Smooth muscle cell (in vitro differentiated cells): ENCODE measurements around the gene TSSK3. TPM values are rescaled to one million over a fixed set of nuclear protein-coding genes. Genes with fewer than 3 reads are reported as not detected.

Source experiments
- DNase-seq: peaks from one replicate; lab custom pipeline; 2025; ENCODE audit not compliant: unreplicated experiment; lab: John Stamatoyannopoulos, UW
- H2AFZ ChIP-seq: fragments of 200-600 bp; sonication (generic); 2 replicates; pipeline ENCODE4 v1.6.0; 2016; ENCODE audit warnings: antibody characterized with exemption, low read depth, mild to moderate bottlenecking
- H3F3A ChIP-seq: fragments of 200-600 bp; sonication (generic); 2 replicates; pipeline ENCODE4 v1.6.0; 2017; ENCODE audit warnings: antibody characterized with exemption, low read depth
- H3K27ac ChIP-seq: fragments of 200-600 bp; sonication (generic); 2 replicates; pipeline ENCODE4 v1.5.1; 2016; ENCODE audit warnings: low read depth, mild to moderate bottlenecking
- H3K27me3 ChIP-seq: fragments of 200-600 bp; sonication (generic); 2 replicates; pipeline ENCODE4 v1.6.1; 2016; ENCODE audit warnings: low read depth, mild to moderate bottlenecking
- H3K36me3 ChIP-seq: fragments of 200-600 bp; sonication (generic); 2 replicates; pipeline ENCODE4 v1.5.1; 2016; ENCODE audit warnings: low read depth
- H3K4me1 ChIP-seq: fragments of 200-600 bp; sonication (generic); 2 replicates; pipeline ENCODE4 v1.5.1; 2016; ENCODE audit warnings: low read depth
- H3K4me2 ChIP-seq: fragments of 200-600 bp; sonication (generic); 2 replicates; pipeline ENCODE4 v1.6.0; 2016; ENCODE audit warnings: mild to moderate bottlenecking
- H3K4me3 ChIP-seq: fragments of 200-600 bp; sonication (generic); 2 replicates; pipeline ENCODE4 v1.5.1; 2016; ENCODE audit warnings: mild to moderate bottlenecking
- H3K79me2 ChIP-seq: fragments of 200-600 bp; sonication (generic); 2 replicates; pipeline ENCODE4 v1.6.0; 2016; ENCODE audit warnings: low read depth, mild to moderate bottlenecking
- H3K9ac ChIP-seq: fragments of 200-600 bp; sonication (generic); 2 replicates; pipeline ENCODE4 v1.6.0; 2016; ENCODE audit warnings: low read depth
- H3K9me3 ChIP-seq: fragments of 200-600 bp; sonication (generic); replicated peaks from 2 replicates; pipeline ENCODE4 v1.5.1; 2016; ENCODE audit warnings: low read depth
- H4K20me1 ChIP-seq: fragments of 200-600 bp; sonication (generic); 2 replicates; pipeline ENCODE4 v1.6.0; 2016; ENCODE audit warnings: low read depth
- WGBS: methylation state at CpG from one replicate; pipeline ENCODE4 v1.1.7; 2016; ENCODE audit warnings: low lambda C conversion rate; 5-methylcytosine and 5-hydroxymethylcytosine counted together
- polyA plus RNA-seq: library from polyadenylated mRNA; unstranded; fragments of >200 nt; fragmentation: Nextera tagmentation; extraction: Ambion mirVana; gene quantifications from 2 replicates; pipeline ENCODE4 v1.2.1, GENCODE V29; 2016
- total RNA-seq: library from RNA; depleted of rRNA; stranded (reverse); fragments of >200 nt; gene quantifications from 2 replicates; pipeline ENCODE4 v1.2.3, GENCODE V29; 2014
- TF ChIP-seq, protein P1 (sequence below): fragments of 200-600 bp; sonication (generic); IDR thresholded peaks from 2 replicates; pipeline ENCODE4 v1.5.1; 2017; ENCODE audit warnings: borderline replicate concordance, mild to moderate bottlenecking, antibody characterized with exemption; ENCODE audit not compliant: insufficient read depth, poor library complexity, severe bottlenecking

TSSK3 gene
- total and polyA plus RNA-seq, 2 experiments from 2014 or later = 0.31 TPM; not detected in 1

DNA sequence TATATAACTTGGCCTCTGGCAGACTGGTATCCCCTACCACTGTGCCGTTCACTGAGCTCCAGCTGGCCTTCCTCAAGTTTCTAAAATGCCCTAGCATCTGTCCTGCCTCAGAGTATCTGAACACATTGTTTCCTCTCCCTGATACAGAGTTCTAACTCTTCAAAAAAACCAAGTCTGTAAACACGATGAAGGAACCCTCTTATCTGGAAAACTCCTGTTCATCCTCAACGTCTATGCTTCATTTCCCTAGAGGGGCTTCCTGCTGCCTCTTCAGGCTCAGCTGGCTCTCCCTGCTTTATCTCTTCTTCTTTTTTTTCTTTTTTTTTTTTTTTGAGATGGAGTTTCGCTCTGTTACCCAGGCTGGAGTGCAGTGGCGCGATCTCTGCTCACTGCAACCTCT lies 26.3 kb downstream of the TSSK3 start:
- no peak for DNase-seq
- no peak overlapping the region for H3K9ac ChIP-seq
- H3F3A ChIP-seq = no peaks in the 10 kb centered on the region
- WGBS = 83% methylated on average over 5 of the region's 6 CpGs
- H2AFZ ChIP-seq = no peak overlapping the region
- peaks cover 11% of the 10 kb centered on the region for H3K36me3 ChIP-seq
- no peaks in the 10 kb centered on the region for H3K27me3 ChIP-seq
- no peak overlapping the region for H3K4me3 ChIP-seq
- H3K4me1 ChIP-seq = peaks cover 6% of the 10 kb centered on the region
- H4K20me1 ChIP-seq = peaks cover 51% of the 10 kb centered on the region
- peaks cover 39% of the 10 kb centered on the region for H3K79me2 ChIP-seq
- H3K9me3 ChIP-seq = no peaks in the 10 kb centered on the region
- TF ChIP-seq, protein P1, sequence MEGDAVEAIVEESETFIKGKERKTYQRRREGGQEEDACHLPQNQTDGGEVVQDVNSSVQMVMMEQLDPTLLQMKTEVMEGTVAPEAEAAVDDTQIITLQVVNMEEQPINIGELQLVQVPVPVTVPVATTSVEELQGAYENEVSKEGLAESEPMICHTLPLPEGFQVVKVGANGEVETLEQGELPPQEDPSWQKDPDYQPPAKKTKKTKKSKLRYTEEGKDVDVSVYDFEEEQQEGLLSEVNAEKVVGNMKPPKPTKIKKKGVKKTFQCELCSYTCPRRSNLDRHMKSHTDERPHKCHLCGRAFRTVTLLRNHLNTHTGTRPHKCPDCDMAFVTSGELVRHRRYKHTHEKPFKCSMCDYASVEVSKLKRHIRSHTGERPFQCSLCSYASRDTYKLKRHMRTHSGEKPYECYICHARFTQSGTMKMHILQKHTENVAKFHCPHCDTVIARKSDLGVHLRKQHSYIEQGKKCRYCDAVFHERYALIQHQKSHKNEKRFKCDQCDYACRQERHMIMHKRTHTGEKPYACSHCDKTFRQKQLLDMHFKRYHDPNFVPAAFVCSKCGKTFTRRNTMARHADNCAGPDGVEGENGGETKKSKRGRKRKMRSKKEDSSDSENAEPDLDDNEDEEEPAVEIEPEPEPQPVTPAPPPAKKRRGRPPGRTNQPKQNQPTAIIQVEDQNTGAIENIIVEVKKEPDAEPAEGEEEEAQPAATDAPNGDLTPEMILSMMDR = no peak
- no peak overlapping the region for H3K27ac ChIP-seq
- no peak overlapping the region for H3K4me2 ChIP-seq

DNA sequence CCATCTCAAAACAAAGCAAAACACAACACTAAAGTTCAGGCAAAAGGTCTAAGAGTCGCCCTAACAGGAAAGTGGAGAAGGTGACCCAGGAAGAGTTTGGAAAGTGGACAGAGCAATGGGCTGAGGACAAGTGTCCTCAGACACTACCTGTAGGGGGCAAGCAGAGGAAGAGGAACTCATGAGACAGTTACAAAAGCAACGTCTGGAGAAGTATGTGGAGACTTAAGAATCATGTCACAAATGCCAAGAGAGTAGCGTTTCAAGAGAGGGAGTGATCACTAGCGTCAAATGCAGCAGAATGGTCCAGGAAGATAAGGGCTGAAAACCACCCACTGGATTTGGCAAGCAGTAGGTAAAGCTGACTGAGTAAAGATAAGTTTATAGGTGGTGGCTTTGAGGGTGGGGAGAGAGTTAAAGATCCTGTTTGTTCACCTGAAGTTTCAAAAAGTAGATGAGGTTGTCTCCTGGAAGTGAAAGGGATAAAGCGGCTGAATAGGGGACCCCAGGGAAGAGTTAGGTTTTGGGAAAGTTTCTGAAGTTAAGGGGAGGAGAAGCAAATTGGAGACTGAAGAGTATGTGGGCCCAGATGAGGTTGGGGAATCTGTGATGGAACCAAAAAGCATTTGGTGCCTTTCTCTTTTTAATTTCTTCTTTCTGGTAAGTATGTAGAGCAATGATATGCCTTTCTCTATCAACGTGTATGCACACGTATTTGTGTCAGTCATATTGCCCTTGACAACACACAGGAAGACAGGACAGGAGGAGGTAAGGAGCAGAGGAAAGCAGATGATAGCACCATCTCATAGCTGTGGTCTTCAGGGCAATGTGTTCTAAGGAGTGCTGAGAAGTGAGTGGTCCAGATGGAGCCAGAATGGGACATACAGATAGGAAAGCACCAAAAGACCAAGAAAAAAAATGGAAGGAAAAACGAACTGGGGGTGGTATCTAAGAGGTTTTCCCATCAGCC lies 28.8 kb downstream of the TSSK3 start:
- Histone ChIP-seq H4K20me1 (peaks cover 34% of the 10 kb centered on the region), H3K27ac (no peak overlapping the region), H3K36me3 (peaks cover 5% of the 10 kb centered on the region), H3K9ac (no peak overlapping the region), H3K9me3 (no peaks in the 10 kb centered on the region), H3K4me1 (peaks cover 7% of the 10 kb centered on the region), H3K27me3 (no peaks in the 10 kb centered on the region), H3K4me2 (no peak overlapping the region), H3K4me3 (no peak overlapping the region), H3K79me2 (peaks cover 43% of the 10 kb centered on the region), H3F3A (no peaks in the 10 kb centered on the region), H2AFZ (no peak overlapping the region)
- WGBS = 90% methylated on average over 8 of the region's 8 CpGs
- no peak for DNase-seq
- TF ChIP-seq, protein P1 = no peak

DNA sequence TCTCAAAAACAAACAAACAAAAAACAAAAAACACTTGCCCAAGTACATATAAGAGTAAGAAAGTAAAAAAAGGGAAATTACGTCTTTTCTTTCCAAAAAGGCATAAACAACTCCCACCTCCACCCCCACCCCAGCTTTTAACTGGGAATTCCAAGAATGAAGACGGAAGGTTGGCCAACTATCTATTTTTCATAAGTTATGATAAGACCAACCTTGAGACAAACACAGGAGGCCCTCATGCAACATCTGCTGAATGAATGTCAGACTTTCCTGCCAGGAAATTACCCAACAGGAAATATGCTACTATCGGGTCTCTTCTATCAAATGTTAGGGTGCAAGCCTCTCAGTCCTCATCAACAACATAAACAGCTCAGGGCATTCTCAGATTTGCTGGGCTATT lies 30.0 kb downstream of the TSSK3 start:
- 96% methylated on average over 3 of the region's 3 CpGs for WGBS
- H3K27ac ChIP-seq = no peak overlapping the region

More for the DNA sequence above, 30.0 kb downstream of the TSSK3 start:
- H4K20me1 ChIP-seq = peaks cover 25% of the 10 kb centered on the region
- H3K9ac ChIP-seq = no peak overlapping the region
- H3K27me3 ChIP-seq = no peaks in the 10 kb centered on the region
- no peaks in the 10 kb centered on the region for H3F3A ChIP-seq
- H3K36me3 ChIP-seq = no peaks in the 10 kb centered on the region
- no peak overlapping the region for H3K4me2 ChIP-seq
- H3K4me3 ChIP-seq = no peak overlapping the region
- H3K9me3 ChIP-seq = no peaks in the 10 kb centered on the region
- peaks cover 43% of the 10 kb centered on the region for H3K79me2 ChIP-seq
- TF ChIP-seq, protein P1 = no peak
- DNase-seq = no peak
- H3K4me1 ChIP-seq = peaks cover 7% of the 10 kb centered on the region
- H2AFZ ChIP-seq = no peak overlapping the region
